ENCODE data around the gene ANGEL2. TPM values are rescaled to one million over a fixed set of nuclear protein-coding genes. Genes with fewer than 3 reads are reported as not detected.
"Not testable (repeated sequence)": the region's sequence is repeated elsewhere in the genome, so short reads cannot be mapped to it uniquely, and the experiment has no call there.

ANGEL2 gene
- total and polyA plus RNA-seq, 5 donors, result 10.2 to 25.4 (median 20.6) TPM

GRCh38 chr1:212974711-212975110 lies 41.0 kb downstream of the ANGEL2 start:
- ATAC-seq, result no peak
- intact Hi-C loops (cut with DNase I), result no loop called here

GRCh38 chr1:212973899-212974298 lies 41.8 kb downstream of the ANGEL2 start:
- H3K4me1 ChIP-seq (ENCODE audit: control insufficient read depth, insufficient read depth, low read length), result no peaks in the 10 kb centered on the region
- no peaks in the 10 kb centered on the region for H3K27me3 ChIP-seq (ENCODE audit: control insufficient read depth, insufficient read depth)
- WGBS, result 83% methylated on average over 8 of the region's 8 CpGs
- intact Hi-C loops (cut with DNase I), result no loop called here
- no peak for ATAC-seq
- H3K9me3 ChIP-seq (ENCODE audit: control insufficient read depth, low read length), result no peaks in the 10 kb centered on the region
- no peak overlapping the region for H3K27ac ChIP-seq (ENCODE audit: low read length)
- H3K4me3 ChIP-seq (ENCODE audit: low read length), result no peak overlapping the region
- no peak for DNase-seq

More at GRCh38 chr1:212974711-212975110, 41.0 kb downstream of the ANGEL2 start:
- Histone ChIP-seq H3K4me3 (ENCODE audit: low read length) (no peak overlapping the region), H3K27me3 (ENCODE audit: control insufficient read depth, insufficient read depth) (no peaks in the 10 kb centered on the region), H3K4me1 (ENCODE audit: control insufficient read depth, insufficient read depth, low read length) (peaks cover under 1% of the 10 kb centered on the region), H3K27ac (ENCODE audit: low read length) (no peak overlapping the region), H3K9me3 (ENCODE audit: control insufficient read depth, low read length) (no peaks in the 10 kb centered on the region)
- DNase-seq, result no peak
- WGBS, result 80% methylated on average over 6 of the region's 6 CpGs

GRCh38 chr1:212973426-212973825 lies 42.2 kb downstream of the ANGEL2 start:
- H3K4me1 ChIP-seq (ENCODE audit: control insufficient read depth, insufficient read depth, low read length), result no peaks in the 10 kb centered on the region
- intact Hi-C loops (cut with DNase I), result no loop called here
- WGBS, result 87% methylated on average over 4 of the region's 4 CpGs
- no peak overlapping the region for H3K27ac ChIP-seq (ENCODE audit: low read length)
- H3K9me3 ChIP-seq (ENCODE audit: control insufficient read depth, low read length), result no peaks in the 10 kb centered on the region
- no peak for ATAC-seq
- no peak for DNase-seq
- no peak overlapping the region for H3K4me3 ChIP-seq (ENCODE audit: low read length)
- no peaks in the 10 kb centered on the region for H3K27me3 ChIP-seq (ENCODE audit: control insufficient read depth, insufficient read depth)

- H3K27me3 ChIP-seq (ENCODE audit: control insufficient read depth, insufficient read depth), result no peaks in the 10 kb centered on the region
- 70% methylated on average over 5 of the region's 5 CpGs for WGBS
- H3K27ac ChIP-seq (ENCODE audit: low read length), result no peak overlapping the region
- intact Hi-C loops (cut with DNase I), result no loop called here
- DNase-seq (no peak), ATAC-seq (no peak)
- no peaks in the 10 kb centered on the region for H3K9me3 ChIP-seq (ENCODE audit: control insufficient read depth, low read length)
- H3K4me1 ChIP-seq (ENCODE audit: control insufficient read depth, insufficient read depth, low read length), result no peaks in the 10 kb centered on the region
- no peak overlapping the region for H3K4me3 ChIP-seq (ENCODE audit: low read length)
Measured at GRCh38 chr1:212971312-212971711, 44.4 kb downstream of the ANGEL2 start.

GRCh38 chr1:212970085-212970484 lies 45.6 kb downstream of the ANGEL2 start:
- no peaks in the 10 kb centered on the region for H3K9me3 ChIP-seq (ENCODE audit: control insufficient read depth, low read length)
- ATAC-seq (no peak), DNase-seq (no peak)
- no peaks in the 10 kb centered on the region for H3K27me3 ChIP-seq (ENCODE audit: control insufficient read depth, insufficient read depth)
- no peak overlapping the region for H3K4me3 ChIP-seq (ENCODE audit: low read length)
- H3K27ac ChIP-seq (ENCODE audit: low read length), result no peak overlapping the region
- H3K4me1 ChIP-seq (ENCODE audit: control insufficient read depth, insufficient read depth, low read length), result no peaks in the 10 kb centered on the region
- WGBS, result 97% methylated on average over 4 of the region's 4 CpGs
- intact Hi-C loops (cut with DNase I), result no loop called here

- H3K9me3 ChIP-seq (ENCODE audit: control insufficient read depth, low read length), result no peaks in the 10 kb centered on the region
Measured at GRCh38 chr1:212968368-212968863, 47.3 kb downstream of the ANGEL2 start.

GRCh38 chr1:212967801-212968200 lies 47.9 kb downstream of the ANGEL2 start:
- H3K9me3 ChIP-seq (ENCODE audit: control insufficient read depth, low read length), result no peaks in the 10 kb centered on the region
- 86% methylated on average over 8 of the region's 8 CpGs for WGBS
- no peaks in the 10 kb centered on the region for H3K4me1 ChIP-seq (ENCODE audit: control insufficient read depth, insufficient read depth, low read length)
- intact Hi-C loops (cut with DNase I), result no loop called here
- no peak overlapping the region for H3K27ac ChIP-seq (ENCODE audit: low read length)
- no peaks in the 10 kb centered on the region for H3K27me3 ChIP-seq (ENCODE audit: control insufficient read depth, insufficient read depth)
- ATAC-seq, result peak in 1 of 2 donors; percentile 43
- no peak overlapping the region for H3K4me3 ChIP-seq (ENCODE audit: low read length)
- no peak for DNase-seq

More at GRCh38 chr1:212968368-212968863, 47.3 kb downstream of the ANGEL2 start:
- Histone ChIP-seq H3K27me3 (ENCODE audit: control insufficient read depth, insufficient read depth) (no peaks in the 10 kb centered on the region), H3K4me1 (ENCODE audit: control insufficient read depth, insufficient read depth, low read length) (no peaks in the 10 kb centered on the region), H3K27ac (ENCODE audit: low read length) (no peak overlapping the region), H3K4me3 (ENCODE audit: low read length) (no peak overlapping the region)
- intact Hi-C loops (cut with DNase I), result no loop called here
- 71% methylated on average over 3 of the region's 3 CpGs for WGBS
- DNase-seq (no peak), ATAC-seq (no peak)

GRCh38 chr1:212966616-212967015 lies 49.1 kb downstream of the ANGEL2 start:
- Histone ChIP-seq H3K4me1 (ENCODE audit: control insufficient read depth, insufficient read depth, low read length) (no peaks in the 10 kb centered on the region), H3K9me3 (ENCODE audit: control insufficient read depth, low read length) (no peaks in the 10 kb centered on the region), H3K4me3 (ENCODE audit: low read length) (no peak overlapping the region), H3K27ac (ENCODE audit: low read length) (no peak overlapping the region), H3K27me3 (ENCODE audit: control insufficient read depth, insufficient read depth) (no peaks in the 10 kb centered on the region)
- WGBS, result 65% methylated on average over 5 of the region's 5 CpGs
- DNase-seq (no peak), ATAC-seq (no peak)
- intact Hi-C loops (cut with DNase I), result no loop called here

GRCh38 chr1:212964993-212965392 lies 50.7 kb downstream of the ANGEL2 start:
- H3K4me1 ChIP-seq (ENCODE audit: control insufficient read depth, insufficient read depth, low read length); H3K4me3 ChIP-seq (ENCODE audit: low read length); H3K27ac ChIP-seq (ENCODE audit: low read length); intact Hi-C loops (cut with DNase I); ATAC-seq; H3K27me3 ChIP-seq (ENCODE audit: control insufficient read depth, insufficient read depth); DNase-seq; H3K9me3 ChIP-seq (ENCODE audit: control insufficient read depth, low read length): not testable (repeated sequence)
- 98% methylated on average over 1 of the region's 1 CpG for WGBS

GRCh38 chr1:212964102-212964501 lies 51.6 kb downstream of the ANGEL2 start:
- H3K4me1 ChIP-seq (ENCODE audit: control insufficient read depth, insufficient read depth, low read length), result no peaks in the 10 kb centered on the region
- 96% methylated on average over 6 of the region's 6 CpGs for WGBS
- no peaks in the 10 kb centered on the region for H3K27me3 ChIP-seq (ENCODE audit: control insufficient read depth, insufficient read depth)
- no peak for ATAC-seq
- H3K4me3 ChIP-seq (ENCODE audit: low read length), result no peak overlapping the region
- H3K9me3 ChIP-seq (ENCODE audit: control insufficient read depth, low read length), result no peaks in the 10 kb centered on the region
- H3K27ac ChIP-seq (ENCODE audit: low read length), result no peak overlapping the region
- intact Hi-C loops (cut with DNase I), result no loop called here
- no peak for DNase-seq

GRCh38 chr1:212962509-212962908 lies 53.2 kb downstream of the ANGEL2 start:
- no peaks in the 10 kb centered on the region for H3K9me3 ChIP-seq (ENCODE audit: control insufficient read depth, low read length)
- H3K27ac ChIP-seq (ENCODE audit: low read length), result no peak overlapping the region
- H3K4me3 ChIP-seq (ENCODE audit: low read length), result no peak overlapping the region
- DNase-seq, result no peak
- intact Hi-C loops (cut with DNase I), result no loop called here
- H3K27me3 ChIP-seq (ENCODE audit: control insufficient read depth, insufficient read depth), result no peaks in the 10 kb centered on the region
- no peak for ATAC-seq
- 76% methylated on average over 5 of the region's 5 CpGs for WGBS
- no peaks in the 10 kb centered on the region for H3K4me1 ChIP-seq (ENCODE audit: control insufficient read depth, insufficient read depth, low read length)

GRCh38 chr1:212960932-212961331 lies 54.7 kb downstream of the ANGEL2 start:
- no peak overlapping the region for H3K27ac ChIP-seq (ENCODE audit: low read length)
- H3K27me3 ChIP-seq (ENCODE audit: control insufficient read depth, insufficient read depth), result no peaks in the 10 kb centered on the region
- intact Hi-C loops (cut with DNase I), result no loop called here
- ATAC-seq (no peak), DNase-seq (no peak)
- H3K4me1 ChIP-seq (ENCODE audit: control insufficient read depth, insufficient read depth, low read length), result no peaks in the 10 kb centered on the region
- 96% methylated on average over 6 of the region's 6 CpGs for WGBS
- H3K9me3 ChIP-seq (ENCODE audit: control insufficient read depth, low read length), result no peaks in the 10 kb centered on the region
- no peak overlapping the region for H3K4me3 ChIP-seq (ENCODE audit: low read length)

Data from right cardiac atrium (tissue), 5 donors.